HG02798 (cell line): ENCODE measurements around the gene SLC38A4.

ENCODE experiments used
- ATAC-seq: cut with Tn5 transposase; IDR thresholded peaks from one replicate; pipeline ENCODE4 v1.9.1; 2021; ENCODE audit warnings: mild to moderate bottlenecking; ENCODE audit not compliant: unreplicated experiment, poor library complexity

SLC38A4 gene

DNA sequence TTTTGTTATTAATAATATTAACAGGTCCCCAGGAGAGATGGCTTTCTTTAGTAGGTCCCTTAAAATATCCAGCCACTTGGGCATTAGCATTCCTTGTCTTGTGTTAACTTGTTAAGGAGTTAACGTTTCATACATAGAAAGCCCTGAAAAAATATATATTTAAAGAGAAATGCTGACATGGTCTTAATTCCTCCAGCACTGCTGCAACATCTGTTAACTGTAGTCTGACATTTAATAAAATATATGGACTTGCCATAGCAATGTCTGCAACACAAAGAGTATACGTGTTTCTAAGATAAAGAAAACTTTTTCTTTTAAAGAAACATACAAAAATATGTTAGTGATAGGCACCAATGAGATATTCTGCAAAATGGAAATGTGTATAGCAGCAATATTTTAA lies 10.0 kb downstream of the SLC38A4 start:
- ATAC-seq: no peak

DNA sequence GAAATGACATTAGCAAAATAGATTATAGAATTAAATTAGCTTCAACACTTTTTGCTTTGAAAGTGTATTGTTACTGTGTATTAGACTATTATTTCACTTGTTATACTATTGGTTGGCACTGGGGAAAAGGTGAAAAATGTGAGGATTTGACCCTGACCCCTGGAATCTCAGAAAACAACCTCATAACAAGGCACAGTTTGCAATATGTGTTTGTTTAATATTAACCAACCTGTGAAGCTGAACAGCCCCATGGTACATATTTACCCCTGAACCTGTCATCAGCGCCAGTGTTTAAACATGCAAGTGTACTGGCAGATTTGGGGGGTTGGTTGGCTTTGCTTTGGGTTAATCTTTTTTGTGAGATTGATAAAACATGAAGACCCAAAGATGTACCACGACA lies 11.7 kb downstream of the SLC38A4 start:
- ATAC-seq: no peak

DNA sequence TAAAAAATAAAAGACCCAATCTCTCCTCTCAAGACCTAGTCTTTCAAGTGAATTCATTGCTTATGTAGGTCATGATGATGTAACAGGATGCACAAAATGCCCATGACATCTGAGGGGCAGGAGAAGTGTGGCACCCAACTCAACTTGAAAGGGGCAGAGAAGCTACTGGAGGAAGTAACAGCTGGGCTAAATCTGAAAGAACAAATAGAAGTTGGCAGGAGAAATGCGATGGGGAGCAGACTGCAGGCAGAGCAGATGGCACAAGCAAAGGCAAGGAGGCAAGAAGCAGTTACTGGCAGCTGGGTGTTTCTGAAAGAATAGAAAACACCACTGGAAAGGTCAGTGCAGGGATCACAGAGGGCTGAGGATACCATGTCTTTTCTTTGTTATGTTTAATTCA lies 14.6 kb downstream of the SLC38A4 start:
- no peak for ATAC-seq

DNA sequence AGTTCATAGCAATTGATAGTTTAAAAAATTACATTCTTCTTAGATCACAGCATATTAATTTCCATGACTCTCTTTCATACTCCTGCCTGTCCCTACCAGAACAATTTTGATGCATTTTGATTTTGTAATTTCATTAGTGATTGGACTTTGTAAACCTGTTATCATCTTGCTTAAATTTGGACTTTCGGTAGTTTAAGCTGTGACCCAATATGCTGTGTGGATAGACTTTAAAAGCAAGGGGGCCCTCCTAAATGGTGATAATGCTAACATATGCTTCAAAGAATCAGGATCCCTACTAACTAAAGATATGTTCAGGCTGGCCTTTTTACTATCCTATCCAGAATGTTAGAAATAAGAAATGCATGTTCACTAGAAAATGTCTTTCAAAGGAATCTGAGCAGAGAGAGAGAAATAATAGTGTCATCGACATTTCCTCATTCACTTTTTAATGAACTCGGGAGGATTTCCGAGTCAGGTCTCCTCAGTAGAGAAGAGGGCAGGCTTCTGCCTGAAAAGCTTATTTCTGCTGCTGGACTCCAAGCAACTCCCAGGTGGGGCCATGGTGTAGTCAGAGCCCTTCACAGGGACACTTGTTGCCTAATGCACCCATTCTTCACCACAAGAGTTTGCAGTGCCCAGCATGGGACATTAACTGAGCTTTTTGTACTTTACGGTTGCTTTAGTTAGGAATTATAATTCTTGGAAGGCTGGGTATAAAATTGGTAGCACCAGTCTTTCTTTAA lies 16.7 kb downstream of the SLC38A4 start:
- no peak for ATAC-seq

DNA sequence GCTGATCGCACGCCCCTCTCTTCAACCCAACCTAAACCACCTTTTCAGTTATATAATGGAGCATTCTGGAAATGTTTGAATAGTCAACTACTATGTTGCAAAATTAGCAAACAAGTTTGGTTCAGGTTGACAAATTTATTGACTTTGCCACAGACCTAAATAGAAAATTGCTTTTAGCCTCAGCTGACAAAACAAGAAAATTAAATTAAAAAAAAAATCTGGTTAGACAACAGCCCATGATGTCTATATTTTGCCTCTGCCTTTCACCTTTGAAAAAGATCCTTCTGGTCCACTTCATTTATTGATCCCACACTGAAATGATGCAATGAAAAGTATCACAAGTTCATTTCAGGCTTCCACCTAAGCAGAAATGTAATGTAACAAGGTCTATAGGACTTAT lies 17.5 kb downstream of the SLC38A4 start:
- no peak for ATAC-seq

DNA sequence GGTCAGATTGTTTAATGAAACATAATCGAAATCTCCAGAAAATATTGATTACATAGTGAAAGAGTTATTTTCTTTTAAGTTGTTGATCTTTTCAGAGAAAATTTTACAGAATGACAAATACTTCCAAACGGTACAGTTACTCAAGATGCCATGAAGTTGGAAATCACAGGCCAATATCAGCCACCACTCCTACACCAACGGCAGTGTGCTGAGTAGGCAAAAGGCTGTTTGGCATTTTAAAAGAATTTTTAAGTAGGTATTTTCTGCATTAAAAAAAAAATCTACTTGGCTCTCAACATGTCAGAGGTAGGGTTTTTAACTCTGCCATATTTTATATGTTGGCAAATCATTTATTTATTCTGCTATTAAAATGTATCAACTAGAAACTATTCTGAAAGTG lies 21.7 kb downstream of the SLC38A4 start:
- ATAC-seq: no peak

DNA sequence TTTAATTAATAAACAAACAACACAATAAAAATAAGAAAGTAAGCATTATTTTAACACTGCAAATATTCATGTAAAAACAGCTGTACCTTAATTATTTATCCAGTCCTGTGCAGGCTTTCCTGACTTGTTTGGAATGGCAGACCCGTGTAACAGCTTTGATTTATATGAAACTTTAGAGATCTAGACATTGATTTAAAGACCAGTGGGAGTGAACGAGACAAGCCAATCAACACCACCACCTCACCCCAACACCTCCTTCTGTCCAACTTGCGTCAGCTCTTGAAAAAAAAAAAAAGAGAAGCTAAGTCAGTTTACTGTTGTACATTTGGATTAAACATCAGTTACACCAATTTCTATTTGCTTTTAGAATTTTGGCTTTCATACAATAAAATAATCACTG lies 22.3 kb downstream of the SLC38A4 start:
- ATAC-seq: no peak

DNA sequence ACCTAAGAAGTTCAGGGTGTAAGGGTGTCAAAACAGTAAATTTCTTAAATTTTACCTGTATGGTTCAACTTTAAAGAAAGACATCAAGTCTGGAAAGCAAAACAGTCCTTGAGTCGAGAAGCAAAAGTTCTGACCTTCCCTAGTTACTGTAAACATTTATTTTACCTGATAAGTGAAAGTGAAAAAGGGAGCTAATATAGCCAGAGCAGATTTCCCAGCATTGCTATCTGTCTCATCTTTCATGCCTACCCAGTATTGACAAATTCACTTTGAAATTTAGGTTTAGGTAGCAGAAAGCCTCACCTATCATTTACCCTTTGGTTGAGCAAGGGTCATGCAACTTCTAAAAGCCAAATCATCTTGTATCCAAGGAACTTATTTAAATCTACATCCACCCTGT lies 24.5 kb downstream of the SLC38A4 start:
- ATAC-seq: no peak

DNA sequence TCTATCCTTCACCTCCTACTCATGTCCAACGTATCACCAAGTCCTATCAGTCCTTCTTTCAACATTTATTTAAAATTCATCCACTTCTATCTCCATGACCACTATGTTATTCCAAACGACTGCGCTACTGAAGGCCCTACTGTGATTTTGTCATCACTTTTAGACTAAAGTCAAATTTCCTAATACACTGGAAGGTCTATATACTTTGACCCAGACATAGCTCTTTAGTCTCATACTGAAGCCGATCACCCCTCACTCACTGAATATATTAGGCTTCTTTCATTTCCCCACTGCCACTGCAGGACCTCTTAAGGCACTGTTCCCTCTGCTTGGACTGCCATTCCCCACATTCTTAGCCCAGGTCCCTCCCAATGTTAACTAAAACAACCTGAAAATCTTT lies 25.6 kb downstream of the SLC38A4 start:
- ATAC-seq: no peak

DNA sequence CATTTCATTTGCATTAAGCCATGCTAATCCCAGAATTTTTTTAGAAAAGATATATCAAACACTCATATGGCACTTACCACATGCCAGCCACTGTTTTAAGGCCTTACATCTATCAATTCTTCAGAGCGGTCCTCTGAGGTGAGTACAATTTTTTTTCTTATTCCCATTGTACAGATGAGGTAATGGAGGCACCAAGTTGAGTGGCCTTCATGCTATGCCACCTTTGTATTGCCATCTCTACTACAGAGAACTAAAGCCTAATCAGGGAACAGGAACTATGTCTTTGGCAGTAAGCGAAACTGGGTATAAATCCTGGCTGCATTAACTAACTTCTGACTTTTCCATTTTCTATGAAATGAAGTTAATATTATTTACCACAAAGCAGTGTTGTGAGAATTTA lies 27.1 kb downstream of the SLC38A4 start:
- no peak for ATAC-seq

DNA sequence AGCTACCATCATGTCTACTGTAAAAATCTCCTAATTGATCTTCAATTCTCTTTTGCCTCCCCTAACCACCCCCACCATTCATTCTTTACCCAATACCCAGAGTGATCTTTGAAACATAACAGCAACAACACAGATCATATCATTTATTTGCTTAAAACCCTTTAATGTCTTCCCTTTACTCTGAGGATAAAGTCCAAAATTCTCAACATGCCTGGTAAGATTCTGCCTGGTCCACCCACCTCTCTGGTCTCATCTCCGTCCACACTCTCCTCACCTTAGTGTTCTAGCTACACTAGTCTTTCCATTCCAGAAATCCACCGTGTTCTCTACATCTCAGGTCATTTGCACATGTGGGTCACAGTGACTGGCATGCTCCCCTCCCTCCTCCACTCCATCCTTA lies 27.7 kb downstream of the SLC38A4 start:
- ATAC-seq: no peak

DNA sequence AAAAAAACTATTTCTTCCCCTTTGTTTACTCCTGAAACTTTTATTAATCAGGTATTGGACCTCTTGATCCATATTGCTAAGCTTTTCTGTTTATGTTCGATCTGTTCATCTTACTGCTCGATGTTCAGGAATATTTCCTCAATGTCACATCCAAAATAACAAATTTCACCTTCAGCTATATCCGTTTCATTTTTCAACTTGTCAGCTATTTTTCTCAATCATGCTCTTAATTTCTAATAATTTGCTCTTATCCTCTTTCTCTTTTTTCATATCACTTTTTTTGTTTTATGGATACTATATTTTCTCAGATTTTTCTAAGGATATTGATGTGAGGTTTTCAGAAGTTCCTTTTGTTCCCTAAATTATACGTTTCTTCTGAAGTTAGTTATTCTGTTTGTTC lies 29.8 kb downstream of the SLC38A4 start:
- no peak for ATAC-seq

DNA sequence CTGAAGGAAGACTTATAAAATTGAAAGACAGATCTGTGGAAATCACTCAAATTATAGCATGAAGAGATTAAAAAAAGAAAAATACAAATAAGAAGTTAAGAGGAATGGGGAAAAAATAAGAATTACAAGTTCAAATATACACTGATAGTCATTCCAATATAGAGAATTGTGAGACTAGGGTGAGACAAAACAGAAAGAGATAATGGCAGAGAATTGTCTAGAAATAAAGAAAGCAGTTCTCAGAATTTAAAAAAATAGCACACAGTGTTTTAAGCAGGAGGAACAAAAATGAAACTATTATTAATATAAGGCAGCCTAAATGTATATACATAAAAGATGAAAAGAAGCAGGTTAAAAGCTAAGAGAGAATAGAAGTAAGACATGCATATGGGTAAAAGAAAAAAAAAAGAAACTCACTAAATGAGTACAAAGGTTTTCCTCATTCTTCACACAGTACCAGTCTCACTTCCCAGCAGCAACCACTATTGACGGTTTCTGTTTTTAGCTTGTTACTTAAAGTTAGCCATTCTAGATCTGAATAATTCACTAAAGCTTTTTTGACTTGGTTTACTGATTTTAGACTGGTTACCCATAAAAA lies 31.1 kb downstream of the SLC38A4 start:
- peak; percentile 61 for ATAC-seq

DNA sequence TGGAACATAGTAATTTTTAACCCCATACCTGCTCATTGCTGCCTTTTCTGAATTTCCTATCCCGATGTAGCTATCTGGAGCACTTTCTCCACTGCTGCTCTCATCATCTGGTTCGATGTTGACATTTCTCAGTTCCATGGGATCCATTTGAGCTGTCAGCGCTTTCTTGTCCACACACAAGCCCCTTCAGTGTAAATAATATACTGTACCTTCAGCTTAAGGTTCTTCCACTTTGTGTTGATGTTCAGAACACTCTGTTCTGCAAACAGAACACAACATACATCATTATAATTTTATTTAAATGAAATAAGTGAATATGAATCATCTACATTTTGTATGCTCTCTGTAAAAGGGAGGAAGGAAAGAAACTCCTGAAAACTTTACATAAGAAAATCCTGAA lies 32.9 kb downstream of the SLC38A4 start:
- ATAC-seq: no peak

DNA sequence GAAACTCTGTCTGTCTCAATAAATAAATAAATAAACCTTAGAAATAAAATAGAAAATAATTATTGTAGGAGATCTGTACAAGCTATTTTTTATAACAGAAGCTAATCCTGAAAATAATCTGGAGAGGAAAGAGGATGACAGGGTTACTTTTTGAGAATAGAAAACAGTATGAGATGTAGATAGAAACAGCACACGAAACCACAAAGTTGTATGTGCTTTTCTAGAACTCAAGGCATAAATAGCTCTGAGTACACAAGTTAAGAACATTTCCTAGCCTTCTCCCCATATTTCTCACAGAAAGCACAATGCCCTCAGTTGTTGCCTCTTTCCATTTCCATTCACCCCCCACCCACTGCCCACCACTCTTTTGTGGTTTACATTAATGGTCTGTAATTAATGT lies 35.7 kb downstream of the SLC38A4 start:
- ATAC-seq: no peak

DNA sequence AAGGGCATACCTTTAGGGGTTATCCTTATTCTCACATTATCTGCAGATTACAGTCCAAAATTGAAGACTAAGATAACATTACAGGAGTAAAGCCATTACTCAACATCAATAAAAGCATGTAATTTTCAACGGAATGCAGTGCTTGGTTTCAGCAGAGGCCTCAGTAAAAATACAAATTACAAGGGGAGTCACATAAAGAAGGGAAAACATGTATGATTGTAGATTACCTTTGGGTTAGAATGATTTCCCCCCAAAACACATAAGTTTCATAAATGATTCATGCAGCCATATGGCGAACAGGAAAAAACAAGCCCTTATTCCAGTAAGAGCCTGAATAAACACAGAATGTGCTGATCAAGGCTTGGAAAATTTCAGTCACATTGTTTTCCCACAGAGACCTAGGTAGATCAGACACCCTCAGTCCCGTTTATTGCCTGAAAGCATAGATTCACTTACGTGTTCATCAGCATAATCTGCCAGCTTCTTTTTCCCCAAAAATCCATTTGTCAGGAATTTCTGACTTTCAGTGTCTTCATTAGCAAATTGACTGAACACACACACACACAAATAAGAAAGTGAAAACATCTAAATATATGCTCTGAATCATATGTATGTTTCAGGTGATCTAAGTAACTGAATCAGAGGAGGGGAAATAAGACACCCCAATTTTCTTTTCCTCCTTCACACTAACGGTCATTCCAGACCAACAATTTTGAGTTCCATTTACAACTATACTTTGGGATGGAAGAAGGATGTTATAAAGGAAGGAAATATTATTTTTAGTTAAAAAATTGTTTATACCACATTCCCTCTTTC lies 37.5 kb downstream of the SLC38A4 start:
- ATAC-seq: no peak

DNA sequence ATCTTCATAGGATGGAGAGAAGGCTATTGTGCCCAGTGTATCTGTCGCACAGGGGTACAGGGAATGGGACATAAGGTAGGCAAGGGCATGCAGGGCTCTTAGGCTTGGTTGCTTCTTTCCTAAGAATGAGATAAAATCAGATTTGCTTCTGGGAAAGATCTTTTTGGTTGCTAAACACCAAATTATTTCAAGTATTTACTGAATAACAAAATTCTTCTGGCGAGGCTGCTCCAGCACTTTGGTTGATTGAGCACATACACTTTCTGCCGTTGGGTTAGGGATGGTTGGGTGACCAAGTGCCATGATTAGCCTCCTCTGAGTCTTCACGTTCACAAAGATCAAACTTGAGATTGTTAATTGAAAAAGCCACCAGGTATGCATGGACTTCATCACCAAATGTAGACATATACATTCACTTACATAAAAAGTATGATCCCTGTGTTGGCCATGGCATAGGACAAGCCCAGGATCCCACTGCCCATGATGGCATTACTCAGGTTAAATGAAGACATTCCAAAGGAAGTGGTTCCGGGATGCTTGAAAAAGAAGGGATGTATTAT lies 38.2 kb downstream of the SLC38A4 start:
- ATAC-seq: no peak

DNA sequence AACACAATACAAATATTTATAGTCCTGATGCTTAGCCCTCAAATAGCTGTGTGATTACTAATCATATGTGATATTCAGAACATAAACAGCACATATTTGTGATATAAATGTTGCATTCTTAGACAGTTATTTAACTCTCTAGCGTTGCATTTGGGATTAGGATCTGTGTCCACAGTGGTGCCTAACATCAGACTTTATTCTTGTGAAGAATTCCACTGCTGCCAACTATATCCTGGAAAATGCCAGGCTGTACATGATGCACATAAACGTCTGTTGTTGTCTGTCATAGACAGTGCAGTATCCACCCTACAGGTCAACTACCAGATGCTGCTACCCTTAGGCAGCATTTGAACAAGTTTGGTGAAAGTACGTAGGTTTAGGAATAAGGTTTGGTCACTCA lies 39.0 kb downstream of the SLC38A4 start:
- ATAC-seq: no peak

DNA sequence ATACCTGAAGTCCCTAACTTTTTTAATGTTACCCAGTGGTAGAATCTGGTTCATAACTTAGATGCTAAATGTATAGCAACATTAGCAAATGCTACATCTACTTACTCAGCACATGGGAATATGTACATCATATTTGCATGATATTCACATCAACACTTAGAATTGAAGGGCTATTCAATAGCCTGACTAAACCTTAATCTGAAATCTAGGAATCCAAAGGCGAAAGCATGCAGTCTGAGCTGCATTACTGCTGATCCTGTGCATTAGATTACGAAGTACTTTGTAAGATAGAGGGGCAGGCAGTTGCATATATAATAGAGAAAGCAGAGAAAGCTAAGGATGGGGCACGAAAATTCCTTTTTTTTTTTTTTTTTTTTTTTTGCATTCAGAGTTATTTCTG lies 40.4 kb downstream of the SLC38A4 start:
- ATAC-seq: no peak

DNA sequence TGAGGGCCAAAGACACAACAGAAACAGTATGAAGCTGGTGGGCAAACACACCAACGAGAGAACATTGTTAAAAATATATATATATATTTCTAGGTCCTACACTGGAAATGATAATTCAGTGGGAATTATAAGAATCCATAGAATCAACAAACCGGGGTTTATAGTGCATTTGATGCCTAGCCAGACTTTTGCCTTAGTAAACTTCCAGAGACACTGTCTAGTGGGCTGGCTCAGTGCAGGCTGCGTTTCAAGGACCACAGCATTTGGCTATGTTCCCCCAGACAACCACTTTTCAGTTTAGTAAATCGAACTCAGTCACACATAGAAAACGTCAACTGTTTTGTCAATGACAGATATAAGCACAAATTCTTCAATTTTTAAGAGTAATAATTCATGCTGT lies 41.9 kb downstream of the SLC38A4 start:
- no peak for ATAC-seq

DNA sequence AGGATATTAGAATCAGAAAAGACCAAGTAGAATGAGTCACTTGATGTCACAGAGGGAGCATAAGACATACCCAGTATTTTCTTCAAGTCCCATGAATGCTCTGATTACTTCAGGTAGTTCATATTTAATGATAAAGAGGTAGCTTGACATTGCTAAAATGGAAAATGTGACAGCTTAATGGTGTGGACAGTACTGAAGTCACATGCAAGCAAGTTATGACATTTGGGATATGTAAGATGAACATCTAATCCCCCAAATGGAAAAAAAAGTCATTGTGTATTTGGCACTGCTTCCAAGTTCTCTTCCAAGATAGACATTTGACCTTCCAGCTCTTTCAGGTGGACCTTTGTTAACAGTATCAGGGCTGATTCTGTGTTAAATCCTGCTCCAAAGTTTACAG lies 45.9 kb downstream of the SLC38A4 start:
- ATAC-seq: no peak
